ENCODE results near the gene TENM4.

TENM4 gene

DNA sequence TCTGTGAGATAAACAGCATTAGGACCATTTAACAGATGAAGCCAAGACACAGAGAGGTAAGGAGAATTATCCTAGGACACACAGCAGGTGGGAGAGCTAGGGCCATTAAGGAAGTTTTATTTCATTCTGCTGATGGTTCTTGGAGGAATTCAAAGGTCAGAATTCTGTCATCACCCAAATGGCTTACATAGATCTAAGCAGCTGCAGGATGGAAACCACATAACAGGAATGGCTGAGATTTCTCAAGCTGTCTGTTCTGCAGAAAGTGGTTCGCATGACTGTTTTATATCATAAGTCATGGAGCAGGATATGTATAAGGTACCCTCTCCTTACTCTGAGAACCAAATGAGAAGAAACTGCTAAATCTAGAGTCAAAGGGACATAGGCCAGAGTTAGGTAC, 702.9 kb downstream of the TENM4 start:
- no peak for TF ChIP-seq ZC3H10 (CRISPR knock-in tag; IDR thresholded peaks at IDR 0.05)
- TF ChIP-seq ZFP30 (CRISPR knock-in tag; IDR thresholded peaks at IDR 0.05), result no peak
- TF ChIP-seq, protein P1, sequence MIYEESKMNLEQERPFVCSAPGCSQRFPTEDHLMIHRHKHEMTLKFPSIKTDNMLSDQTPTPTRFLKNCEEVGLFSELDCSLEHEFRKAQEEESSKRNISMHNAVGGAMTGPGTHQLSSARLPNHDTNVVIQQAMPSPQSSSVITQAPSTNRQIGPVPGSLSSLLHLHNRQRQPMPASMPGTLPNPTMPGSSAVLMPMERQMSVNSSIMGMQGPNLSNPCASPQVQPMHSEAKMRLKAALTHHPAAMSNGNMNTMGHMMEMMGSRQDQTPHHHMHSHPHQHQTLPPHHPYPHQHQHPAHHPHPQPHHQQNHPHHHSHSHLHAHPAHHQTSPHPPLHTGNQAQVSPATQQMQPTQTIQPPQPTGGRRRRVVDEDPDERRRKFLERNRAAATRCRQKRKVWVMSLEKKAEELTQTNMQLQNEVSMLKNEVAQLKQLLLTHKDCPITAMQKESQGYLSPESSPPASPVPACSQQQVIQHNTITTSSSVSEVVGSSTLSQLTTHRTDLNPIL (CRISPR knock-in tag; IDR thresholded peaks at IDR 0.05; ENCODE audit: low read depth), result no peak
- no peak for TF ChIP-seq TOX (CRISPR knock-in tag; IDR thresholded peaks at IDR 0.05; ENCODE audit: borderline replicate concordance)
- no peak for ATAC-seq

DNA sequence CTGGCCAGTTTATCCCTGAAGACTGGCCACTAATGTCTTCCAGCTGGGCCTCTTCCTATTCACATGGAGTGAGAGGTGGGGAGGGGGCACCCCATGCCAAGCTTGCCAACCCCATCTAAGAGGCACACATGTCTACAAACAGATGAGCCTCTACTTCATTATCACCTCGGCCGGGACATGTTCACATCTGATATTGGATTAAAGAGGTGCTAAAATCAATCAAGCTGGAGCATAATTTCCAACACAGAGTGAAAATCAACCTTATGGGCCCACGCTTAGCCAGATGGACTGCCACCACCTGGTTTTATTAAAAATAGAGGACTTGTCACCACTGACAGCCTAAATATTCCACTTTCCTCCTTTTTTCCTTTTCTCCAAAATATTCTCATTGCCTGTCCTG, 703.5 kb downstream of the TENM4 start:
- TF ChIP-seq, protein P2, sequence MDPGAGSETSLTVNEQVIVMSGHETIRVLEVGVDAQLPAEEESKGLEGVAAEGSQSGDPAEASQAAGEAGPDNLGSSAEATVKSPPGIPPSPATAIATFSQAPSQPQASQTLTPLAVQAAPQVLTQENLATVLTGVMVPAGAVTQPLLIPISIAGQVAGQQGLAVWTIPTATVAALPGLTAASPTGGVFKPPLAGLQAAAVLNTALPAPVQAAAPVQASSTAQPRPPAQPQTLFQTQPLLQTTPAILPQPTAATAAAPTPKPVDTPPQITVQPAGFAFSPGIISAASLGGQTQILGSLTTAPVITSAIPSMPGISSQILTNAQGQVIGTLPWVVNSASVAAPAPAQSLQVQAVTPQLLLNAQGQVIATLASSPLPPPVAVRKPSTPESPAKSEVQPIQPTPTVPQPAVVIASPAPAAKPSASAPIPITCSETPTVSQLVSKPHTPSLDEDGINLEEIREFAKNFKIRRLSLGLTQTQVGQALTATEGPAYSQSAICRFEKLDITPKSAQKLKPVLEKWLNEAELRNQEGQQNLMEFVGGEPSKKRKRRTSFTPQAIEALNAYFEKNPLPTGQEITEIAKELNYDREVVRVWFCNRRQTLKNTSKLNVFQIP (CRISPR knock-in tag; IDR thresholded peaks at IDR 0.05; ENCODE audit: borderline replicate concordance, low read depth), result no peak
- no peak for TF ChIP-seq ESRRG (CRISPR knock-in tag; IDR thresholded peaks at IDR 0.05)
- TF ChIP-seq ZFP3 (CRISPR knock-in tag; IDR thresholded peaks at IDR 0.05), result no peak
- no peak for TF ChIP-seq CSDC2 (CRISPR knock-in tag; IDR thresholded peaks at IDR 0.05)
- TF ChIP-seq BACH2 (CRISPR knock-in tag; IDR thresholded peaks at IDR 0.05; ENCODE audit: borderline replicate concordance), result no peak
- no peak for TF ChIP-seq SNAI2 (CRISPR knock-in tag; IDR thresholded peaks at IDR 0.05)
- TF ChIP-seq, protein P3, sequence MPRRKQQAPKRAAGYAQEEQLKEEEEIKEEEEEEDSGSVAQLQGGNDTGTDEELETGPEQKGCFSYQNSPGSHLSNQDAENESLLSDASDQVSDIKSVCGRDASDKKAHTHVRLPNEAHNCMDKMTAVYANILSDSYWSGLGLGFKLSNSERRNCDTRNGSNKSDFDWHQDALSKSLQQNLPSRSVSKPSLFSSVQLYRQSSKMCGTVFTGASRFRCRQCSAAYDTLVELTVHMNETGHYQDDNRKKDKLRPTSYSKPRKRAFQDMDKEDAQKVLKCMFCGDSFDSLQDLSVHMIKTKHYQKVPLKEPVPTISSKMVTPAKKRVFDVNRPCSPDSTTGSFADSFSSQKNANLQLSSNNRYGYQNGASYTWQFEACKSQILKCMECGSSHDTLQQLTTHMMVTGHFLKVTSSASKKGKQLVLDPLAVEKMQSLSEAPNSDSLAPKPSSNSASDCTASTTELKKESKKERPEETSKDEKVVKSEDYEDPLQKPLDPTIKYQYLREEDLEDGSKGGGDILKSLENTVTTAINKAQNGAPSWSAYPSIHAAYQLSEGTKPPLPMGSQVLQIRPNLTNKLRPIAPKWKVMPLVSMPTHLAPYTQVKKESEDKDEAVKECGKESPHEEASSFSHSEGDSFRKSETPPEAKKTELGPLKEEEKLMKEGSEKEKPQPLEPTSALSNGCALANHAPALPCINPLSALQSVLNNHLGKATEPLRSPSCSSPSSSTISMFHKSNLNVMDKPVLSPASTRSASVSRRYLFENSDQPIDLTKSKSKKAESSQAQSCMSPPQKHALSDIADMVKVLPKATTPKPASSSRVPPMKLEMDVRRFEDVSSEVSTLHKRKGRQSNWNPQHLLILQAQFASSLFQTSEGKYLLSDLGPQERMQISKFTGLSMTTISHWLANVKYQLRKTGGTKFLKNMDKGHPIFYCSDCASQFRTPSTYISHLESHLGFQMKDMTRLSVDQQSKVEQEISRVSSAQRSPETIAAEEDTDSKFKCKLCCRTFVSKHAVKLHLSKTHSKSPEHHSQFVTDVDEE (CRISPR knock-in tag; IDR thresholded peaks at IDR 0.05), result no peak
- TF ChIP-seq ISL1 (CRISPR knock-in tag; IDR thresholded peaks at IDR 0.05), result no peak
- TF ChIP-seq, protein P4, sequence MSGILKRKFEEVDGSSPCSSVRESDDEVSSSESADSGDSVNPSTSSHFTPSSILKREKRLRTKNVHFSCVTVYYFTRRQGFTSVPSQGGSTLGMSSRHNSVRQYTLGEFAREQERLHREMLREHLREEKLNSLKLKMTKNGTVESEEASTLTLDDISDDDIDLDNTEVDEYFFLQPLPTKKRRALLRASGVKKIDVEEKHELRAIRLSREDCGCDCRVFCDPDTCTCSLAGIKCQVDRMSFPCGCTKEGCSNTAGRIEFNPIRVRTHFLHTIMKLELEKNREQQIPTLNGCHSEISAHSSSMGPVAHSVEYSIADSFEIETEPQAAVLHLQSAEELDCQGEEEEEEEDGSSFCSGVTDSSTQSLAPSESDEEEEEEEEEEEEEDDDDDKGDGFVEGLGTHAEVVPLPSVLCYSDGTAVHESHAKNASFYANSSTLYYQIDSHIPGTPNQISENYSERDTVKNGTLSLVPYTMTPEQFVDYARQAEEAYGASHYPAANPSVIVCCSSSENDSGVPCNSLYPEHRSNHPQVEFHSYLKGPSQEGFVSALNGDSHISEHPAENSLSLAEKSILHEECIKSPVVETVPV (CRISPR knock-in tag; IDR thresholded peaks at IDR 0.05), result no peak
- no peak for ATAC-seq

DNA sequence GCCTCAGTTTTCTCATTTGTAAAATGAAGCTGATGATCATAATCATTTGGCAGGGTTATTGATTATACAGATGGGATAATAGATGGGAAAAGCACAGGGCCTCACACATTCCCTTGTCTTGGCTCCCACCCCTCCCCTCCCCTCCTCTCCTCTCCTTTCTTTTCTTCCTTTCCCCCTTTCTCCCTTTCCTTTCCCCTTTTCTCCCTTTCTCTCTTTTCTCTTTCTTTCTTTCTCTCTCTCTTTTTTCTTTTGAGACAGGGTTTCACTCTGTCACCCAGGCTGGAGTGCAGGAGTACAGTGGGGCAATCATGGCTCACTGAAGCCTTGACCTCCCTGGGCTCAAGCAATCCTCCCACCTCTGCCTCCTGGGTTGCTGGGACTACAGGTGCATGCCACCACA, 705.1 kb downstream of the TENM4 start:
- TF ChIP-seq BACH2 (CRISPR knock-in tag; IDR thresholded peaks at IDR 0.05; ENCODE audit: borderline replicate concordance) (no peak), ZNF8 (CRISPR knock-in tag; IDR thresholded peaks at IDR 0.05) (no peak), RARB (CRISPR knock-in tag; IDR thresholded peaks at IDR 0.05) (no peak), CSDC2 (CRISPR knock-in tag; IDR thresholded peaks at IDR 0.05) (no peak)
- ATAC-seq, result no peak

DNA sequence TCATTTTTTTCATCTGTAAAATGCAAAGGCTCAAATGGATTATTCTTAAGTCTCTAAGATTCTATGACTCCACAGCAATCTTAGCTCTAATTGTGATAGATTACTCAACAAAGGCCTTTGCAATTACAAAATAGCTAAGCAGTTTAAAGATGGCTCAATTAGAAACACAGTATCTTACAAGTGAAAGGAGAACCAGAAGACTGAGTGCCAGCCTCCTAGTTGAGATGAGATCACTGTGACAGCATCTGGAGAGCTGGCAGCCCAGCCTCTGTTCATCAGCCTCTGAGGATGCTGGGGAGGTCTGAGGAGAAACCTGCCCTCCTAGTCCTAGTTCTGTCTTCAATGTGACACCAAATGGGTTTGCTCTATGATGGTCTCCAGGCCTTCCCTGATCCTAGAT, 707.8 kb downstream of the TENM4 start:
- TF ChIP-seq BACH2 (CRISPR knock-in tag; IDR thresholded peaks at IDR 0.05; ENCODE audit: borderline replicate concordance), result no peak
- TF ChIP-seq SNAI2 (CRISPR knock-in tag; IDR thresholded peaks at IDR 0.05), result no peak
- TF ChIP-seq ZFP30 (CRISPR knock-in tag; IDR thresholded peaks at IDR 0.05), result no peak
- no peak for TF ChIP-seq ZC3H10 (CRISPR knock-in tag; IDR thresholded peaks at IDR 0.05)
- no peak for TF ChIP-seq ZNF565 (CRISPR knock-in tag; conservative IDR thresholded peaks at IDR 0.05; ENCODE audit: low read depth)
- no peak for TF ChIP-seq CSDC2 (CRISPR knock-in tag; IDR thresholded peaks at IDR 0.05)
- ATAC-seq, result no peak

DNA sequence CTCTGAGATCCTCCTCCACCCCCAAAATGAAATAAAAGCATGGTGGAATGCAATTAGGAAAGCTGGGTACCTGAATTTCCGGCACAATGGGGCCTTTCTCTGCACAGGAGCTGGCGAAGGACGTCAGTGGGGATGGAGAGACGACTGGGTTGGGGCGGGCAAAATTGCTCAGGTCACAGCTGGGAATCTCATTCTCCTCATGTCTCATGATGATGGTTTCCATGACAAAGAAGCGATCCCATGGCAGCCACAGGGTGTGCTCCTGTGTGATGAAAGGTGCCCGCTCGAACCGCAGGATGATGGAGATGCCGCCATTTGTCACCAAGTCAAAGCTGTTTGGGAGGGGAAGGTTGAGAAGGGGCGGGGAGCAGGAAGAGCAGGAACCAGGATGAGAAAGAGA, 708.6 kb downstream of the TENM4 start:
- TF ChIP-seq RARB (CRISPR knock-in tag; IDR thresholded peaks at IDR 0.05), result no peak
- no peak for TF ChIP-seq ESRRG (CRISPR knock-in tag; IDR thresholded peaks at IDR 0.05)
- TF ChIP-seq ISL1 (CRISPR knock-in tag; IDR thresholded peaks at IDR 0.05), result no peak
- no peak for TF ChIP-seq ZFP30 (CRISPR knock-in tag; IDR thresholded peaks at IDR 0.05)
- no peak for TF ChIP-seq PPARA (CRISPR knock-in tag; IDR thresholded peaks at IDR 0.05; ENCODE audit: borderline replicate concordance)
- TF ChIP-seq CSDC2 (CRISPR knock-in tag; IDR thresholded peaks at IDR 0.05), result no peak
- TF ChIP-seq, protein P1 (CRISPR knock-in tag; IDR thresholded peaks at IDR 0.05; ENCODE audit: low read depth), result no peak
- TF ChIP-seq BACH2 (CRISPR knock-in tag; IDR thresholded peaks at IDR 0.05; ENCODE audit: borderline replicate concordance), result no peak
- no peak for TF ChIP-seq ARNTL (CRISPR knock-in tag; IDR thresholded peaks at IDR 0.05; ENCODE audit: borderline replicate concordance, low read depth)
- TF ChIP-seq SNAI2 (CRISPR knock-in tag; IDR thresholded peaks at IDR 0.05), result no peak
- no peak for TF ChIP-seq ZFP3 (CRISPR knock-in tag; IDR thresholded peaks at IDR 0.05)
- TF ChIP-seq ZNF8 (CRISPR knock-in tag; IDR thresholded peaks at IDR 0.05), result no peak
- TF ChIP-seq ZC3H10 (CRISPR knock-in tag; IDR thresholded peaks at IDR 0.05), result no peak
- ATAC-seq, result no peak
